Erythroblast (primary cell): ENCODE data around the gene RSL24D1.

Experiments used
- GATA1 ChIP-seq: IDR thresholded peaks from 2 replicates; pipeline ENCODE4 v1.6.1; 2011; ENCODE audit warnings: low read depth, mild to moderate bottlenecking, control low read depth, low read length, moderate library complexity
- POLR2A ChIP-seq: IDR thresholded peaks from 2 replicates; pipeline ENCODE4 v1.6.1; 2011; ENCODE audit warnings: mild to moderate bottlenecking, low read length

- no peak for TF ChIP-seq POLR2A
- no peak for TF ChIP-seq GATA1
Observed at GRCh38 chr15:55197719-55198118, 978 bp upstream of the RSL24D1 start.
